ENCODE results near the gene ATP6V1G2.

Gene ATP6V1G2

DNA sequence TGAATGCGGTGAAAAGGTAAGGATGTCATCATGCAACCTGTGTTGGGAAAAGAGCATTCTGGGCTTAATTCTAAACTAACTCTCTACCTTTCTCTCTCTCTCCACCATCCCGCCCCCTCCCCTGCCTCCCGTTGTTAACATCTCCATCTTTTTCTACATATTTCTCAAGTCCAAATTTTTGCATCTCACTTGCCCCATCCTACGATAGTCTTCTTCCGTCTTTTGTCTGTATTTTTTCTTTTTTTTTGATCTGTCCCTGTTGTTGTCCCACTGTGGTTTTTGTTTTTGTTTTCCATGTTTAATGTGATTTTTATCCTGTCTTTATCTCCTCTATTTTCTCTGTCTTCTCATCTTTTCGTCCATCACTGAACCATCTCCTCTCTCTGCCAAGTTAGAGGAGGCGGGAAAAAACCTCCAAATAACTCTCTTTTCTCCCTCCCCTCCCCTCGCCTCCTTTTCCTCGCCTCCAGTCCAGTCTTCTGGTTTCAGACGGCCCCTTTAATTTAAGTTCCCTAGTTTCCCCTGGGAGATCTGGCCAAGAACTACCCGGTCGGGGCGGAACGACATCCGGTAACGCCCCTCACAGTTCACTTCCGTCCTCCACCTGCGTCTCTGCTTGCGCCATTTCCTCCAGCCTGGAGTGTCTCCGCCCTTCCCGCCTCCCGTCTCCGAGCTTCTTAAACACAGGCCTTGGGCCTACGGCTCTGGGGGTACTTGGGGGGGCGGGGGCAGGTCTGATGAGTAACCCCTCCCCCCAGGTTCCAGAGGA is 734 bp upstream of the ATP6V1G2 start, which contains the start of gene NFKBIL1:
Gene NFKBIL1, plus strand, starts transcription at position 651 of the 769 bp plus-strand sequence. Its CDS starts 87 bp downstream, at position 738.
- DNase-seq, result peak; percentile 73

DNA sequence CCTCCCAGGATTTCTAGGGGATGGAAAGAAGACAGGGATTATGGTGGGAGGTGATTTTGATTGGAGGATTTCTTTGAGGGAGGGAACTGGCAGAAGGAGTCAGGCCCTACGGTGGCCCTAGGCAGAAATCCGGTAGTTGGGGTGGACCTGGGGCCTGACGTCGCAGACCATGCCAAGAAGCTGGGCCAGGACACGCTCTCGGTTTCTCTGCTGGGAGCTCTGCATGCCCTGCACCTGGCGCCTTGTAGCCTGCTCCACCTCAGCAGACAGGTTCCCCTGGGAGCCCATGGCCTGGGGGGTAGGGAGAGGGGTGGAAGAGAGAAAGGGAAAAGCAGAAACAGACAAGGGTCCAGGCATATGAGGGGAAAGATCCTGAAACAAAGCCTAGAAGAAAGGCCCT is 1.1 kb downstream of the ATP6V1G2 start:
- DNase-seq, result no peak

DNA sequence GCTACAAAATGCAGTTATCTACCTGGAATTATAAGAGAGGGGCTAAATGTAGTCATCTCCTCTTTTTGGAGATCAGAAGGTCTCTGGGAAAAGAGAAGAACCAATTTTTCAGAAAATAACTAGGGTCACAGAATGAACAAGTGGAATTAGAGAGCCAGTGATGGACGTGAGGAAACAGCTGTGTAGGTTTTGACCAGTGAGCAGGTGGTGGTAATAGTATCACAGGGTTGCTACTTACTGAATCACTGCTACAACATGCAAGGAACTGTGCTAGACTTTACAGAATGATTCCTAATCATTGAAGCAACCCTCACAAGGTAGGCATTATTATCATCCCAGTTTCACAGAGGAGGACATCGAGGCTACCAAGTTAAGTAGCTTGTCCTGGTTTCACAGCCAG is 1.7 kb downstream of the ATP6V1G2 start:
- no peak for DNase-seq

DNA sequence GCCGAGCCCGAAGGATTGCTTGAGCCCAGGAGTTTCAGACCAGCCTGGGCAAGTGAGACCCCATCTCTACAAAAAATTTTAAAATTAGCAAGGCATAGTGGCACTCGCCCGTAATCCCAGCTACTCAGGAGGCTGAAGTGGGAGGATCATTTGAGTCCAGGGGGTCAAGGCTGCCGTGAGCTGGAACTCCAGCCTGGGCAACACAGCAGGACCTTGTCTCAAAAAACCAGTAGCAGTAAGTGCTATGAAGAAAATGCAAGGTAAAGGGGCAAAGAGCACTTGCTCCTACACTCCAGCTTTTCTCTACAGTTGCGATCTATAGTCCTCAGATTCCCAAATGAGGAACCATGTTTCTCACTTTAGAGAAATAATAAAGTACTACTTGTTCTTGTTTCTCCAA is 2.8 kb downstream of the ATP6V1G2 start:
- no peak for DNase-seq

DNA sequence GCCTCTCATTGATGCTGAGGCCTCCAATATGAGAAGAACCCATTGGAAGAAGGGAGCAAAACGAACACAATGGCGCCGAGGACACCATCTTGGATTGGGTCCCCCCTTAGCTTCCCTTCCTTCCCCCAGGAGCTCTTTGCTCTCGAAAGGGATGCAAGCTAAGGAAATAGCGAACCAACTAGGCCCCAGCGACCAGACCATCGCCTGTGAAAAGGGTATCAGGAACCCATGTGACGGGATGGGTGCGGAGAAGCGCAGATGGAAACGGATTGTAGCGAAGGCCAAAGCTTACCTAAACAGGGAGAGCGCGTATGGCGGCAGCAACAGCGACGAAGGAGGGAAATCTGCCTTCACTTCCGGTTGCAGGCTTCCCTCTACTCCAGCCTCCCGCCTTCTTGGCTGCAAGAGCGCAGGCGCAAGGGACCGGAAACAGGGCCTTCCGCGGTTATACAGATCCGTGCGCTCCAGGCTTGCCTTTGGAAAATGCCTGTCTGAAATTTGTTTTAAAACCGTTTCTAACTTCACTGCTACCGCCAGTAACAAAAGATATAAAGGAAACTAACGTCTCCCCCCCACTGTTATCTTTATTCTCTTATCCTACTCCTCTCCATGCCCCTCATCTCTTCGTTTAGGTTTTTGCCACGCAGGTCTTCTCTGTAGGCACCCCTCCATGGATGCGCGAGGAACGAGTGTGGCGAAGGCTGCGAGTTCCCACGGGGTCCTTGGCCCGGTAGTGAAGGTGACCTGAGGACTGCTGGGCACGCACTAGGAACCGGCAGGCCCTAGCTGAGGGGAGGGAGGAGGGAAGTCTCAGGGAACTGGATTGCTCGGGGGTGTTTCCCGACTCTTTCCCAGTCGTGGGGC is 4.5 kb downstream of the ATP6V1G2 start, which contains the start of gene DDX39B:
Gene DDX39B, minus strand, starts transcription at position 346 of the 864 bp plus-strand sequence. CDS start 1,471 bp downstream, outside the sequence.
- DNase-seq, result peak; percentile 75

DNA sequence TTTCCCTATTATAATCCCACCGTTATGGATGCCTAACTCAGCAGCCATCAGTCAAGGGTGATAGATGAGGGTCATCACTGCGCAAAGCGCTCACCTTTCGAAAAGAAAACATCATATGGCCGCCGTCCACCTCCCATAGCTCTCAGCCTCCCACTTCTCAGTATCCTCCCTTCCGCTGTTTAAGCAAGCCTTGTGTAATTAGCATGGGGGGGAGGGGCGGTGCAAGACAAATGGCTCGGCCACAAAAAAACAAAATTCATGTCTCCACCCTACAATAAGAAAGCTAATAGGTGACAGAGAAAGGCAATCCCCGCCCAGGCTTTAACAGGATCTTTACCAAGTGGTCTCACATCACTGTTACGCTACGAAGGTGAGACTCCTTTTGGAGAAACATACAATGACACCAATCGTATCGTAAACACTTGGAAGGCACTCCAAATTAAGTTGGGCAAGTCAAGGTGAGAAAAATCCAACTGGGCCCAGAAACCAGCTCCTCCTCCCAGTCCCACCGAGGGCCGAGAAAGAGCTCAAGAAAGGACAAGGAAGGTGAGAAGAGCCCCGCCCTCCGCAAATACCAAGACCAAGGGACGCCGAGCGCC is 5.2 kb downstream of the ATP6V1G2 start:
- DNase-seq, result no peak

DNA sequence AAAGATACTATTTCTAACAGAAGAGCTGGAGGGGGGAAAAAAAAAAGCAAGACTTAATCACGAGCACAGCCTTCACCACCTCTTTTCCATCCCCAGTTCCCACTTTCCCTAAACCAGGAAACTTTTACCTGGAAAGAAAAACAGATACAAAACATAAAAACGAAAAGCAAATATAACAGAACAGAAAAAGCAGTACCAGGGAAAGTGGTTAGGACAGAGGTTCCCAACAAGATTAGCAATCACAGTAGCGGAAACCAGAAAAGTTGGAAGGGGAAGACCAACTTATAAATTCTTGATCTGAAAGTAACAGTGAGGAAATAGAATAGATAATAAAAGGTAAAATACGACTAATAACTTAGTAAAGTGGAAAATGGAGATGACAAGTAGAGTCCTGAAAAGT is 5.8 kb downstream of the ATP6V1G2 start:
- DNase-seq, result no peak

DNA sequence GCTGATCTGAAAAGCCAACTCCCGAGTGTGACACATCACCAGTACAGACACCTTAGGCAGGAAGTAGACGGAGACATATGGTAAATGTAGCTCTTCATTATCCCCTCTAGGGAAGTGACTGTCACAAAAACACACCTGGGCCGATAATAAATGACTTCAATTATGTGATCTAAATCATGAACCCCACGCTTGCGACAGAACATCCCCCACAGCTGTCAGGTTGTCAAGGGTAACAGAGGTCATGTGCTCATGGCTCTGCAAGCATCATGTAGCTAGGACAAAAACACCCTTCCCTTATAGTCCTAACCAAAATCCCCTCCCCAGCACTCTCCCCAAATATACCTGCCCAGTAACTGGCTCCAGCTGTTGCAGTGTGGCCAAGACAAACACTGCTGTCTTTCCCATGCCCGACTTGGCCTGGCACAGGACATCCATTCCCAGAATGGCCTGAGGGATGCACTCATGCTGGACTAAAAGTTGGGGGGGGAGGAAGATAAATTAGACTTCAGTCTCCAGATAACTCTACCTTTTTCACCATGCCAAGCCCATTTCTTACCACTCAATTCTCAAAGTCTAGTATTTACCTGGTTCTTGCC is 7.5 kb downstream of the ATP6V1G2 start:
- no peak for DNase-seq

DNA sequence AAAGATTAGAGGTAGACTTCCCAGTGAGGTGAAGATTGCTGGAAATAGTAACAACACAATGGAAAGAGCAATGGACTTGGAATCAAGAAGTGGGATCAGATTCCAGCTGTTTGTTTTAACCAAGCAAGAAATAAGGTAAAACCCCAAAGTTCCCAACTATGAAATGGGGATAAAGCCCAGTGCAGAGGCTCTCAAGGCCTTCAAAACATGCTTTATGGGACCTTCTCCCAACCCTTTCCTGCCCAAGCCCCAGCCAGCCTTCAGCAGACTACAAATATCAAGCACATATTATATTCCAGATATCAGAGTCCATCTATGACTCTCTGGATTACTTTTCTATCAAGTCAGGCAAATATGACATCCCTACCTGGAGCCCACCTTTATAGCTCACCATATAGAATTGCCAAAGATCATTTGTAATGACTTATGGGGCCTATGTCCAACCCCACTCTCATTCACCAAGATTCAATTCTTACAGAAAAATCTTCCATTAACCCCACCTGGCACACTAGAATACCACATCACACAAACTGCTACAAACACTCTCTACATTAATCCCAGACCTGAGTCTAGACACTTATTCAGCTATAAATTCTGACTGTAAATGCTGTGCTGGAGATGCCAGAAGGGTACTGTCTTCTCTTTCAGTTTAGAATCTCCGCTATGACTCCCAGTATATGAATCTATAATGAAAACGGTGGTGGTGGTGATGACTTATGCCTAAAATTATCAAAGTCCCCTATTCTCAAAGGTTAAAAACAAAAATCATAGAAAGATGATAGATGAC is 10.7 kb downstream of the ATP6V1G2 start:
- DNase-seq, result no peak

DNA sequence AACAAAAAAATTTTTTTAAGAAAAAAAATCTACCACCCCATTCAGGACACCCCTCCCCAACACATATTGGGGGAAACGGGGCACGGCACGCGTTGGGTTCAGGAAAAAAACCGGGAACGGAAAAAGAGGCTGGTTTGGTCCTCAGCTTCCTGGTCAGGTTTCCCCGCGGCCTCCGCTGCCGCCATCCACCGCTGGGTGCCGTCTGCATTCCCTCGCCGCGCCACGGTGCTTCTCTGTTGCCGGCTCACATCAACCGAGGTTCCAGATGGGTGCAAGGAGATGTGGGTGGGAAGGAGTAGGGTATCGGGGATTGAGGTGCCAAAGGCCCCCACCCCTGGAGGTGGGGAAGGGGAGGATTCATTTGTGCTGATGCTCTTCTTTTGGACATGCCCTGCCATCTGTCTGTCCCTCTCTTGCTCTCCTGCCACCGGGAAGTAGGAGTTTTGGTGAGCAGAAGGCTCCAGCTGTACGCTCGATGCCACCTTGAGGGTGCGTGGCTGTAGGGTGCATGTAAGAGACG is 11.8 kb downstream of the ATP6V1G2 start:
- DNase-seq, result no peak

DNA sequence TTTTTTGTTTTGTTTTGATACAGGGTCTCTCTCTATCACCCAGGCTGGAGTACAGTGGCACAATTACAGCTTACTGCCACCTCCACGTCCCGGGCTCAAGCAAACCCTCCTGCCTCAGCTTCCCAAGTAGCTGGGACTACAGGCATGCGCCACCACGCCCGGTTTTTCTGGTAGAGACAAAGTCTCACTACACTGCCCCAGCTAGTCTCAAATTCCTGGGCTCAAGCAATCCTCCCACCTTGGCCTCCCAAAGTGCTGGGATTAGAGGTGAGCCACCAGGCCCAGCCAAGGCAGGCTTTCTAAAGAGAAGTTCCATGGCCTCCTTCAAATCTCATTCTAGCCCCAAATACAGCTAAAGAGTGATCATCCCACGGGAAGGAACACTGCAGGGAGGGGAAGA is 12.4 kb downstream of the ATP6V1G2 start:
- no peak for DNase-seq

DNA sequence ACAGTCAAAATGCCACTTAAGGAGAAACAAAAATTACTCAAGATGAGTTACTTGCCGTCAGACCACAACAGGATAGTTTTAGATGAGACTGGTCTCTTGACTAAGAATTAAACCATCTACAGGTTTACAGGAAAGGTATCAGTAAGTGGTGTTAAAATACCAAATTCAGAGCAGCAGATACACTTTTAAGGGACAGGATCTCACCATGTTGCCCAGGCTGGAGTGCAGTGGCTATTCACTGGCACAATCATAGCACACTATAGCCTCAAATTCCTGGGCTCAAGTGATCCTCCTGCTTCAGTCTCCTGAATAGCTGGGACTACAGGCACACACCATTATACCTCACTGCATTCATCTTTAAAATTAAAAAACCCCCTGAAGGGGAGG is 13.0 kb downstream of the ATP6V1G2 start:
- no peak for DNase-seq

DNA sequence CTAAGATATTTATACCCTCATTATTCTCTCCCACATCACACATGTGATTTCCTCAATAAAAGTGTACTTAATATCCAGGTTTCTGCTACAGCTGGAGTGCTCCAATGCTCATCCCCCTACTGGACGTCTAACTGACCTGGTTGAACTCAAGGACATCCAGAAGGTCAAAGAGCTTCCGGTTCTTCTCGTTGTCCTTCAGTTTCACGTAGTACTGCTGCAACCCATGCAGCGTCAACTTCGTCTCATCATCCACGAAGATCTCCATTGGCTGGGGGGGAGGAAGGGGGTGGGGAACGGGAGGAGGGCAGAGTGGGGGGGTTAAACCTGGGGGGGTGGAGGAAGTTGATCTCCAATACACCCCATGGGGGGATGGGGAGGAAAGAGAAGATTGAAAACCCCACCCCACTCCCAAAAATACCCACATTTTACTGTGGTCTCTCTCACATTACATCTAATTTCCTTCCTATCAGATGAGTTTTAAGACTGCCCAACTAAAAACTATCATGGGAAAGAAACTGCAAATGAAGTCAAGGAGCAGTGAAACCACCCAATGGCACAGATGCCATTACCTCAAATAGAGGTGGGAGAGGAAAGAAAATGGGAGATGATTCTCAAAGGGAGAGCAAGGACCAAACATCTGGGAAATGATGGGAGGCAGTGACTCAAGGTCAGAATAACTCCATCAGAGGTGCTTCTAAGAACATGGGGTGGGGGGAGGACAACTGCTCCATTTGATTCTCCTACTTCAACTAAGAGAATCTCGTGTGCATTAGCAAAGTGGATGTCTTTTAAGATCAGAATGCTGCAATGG is 13.6 kb downstream of the ATP6V1G2 start:
- no peak for DNase-seq

DNA sequence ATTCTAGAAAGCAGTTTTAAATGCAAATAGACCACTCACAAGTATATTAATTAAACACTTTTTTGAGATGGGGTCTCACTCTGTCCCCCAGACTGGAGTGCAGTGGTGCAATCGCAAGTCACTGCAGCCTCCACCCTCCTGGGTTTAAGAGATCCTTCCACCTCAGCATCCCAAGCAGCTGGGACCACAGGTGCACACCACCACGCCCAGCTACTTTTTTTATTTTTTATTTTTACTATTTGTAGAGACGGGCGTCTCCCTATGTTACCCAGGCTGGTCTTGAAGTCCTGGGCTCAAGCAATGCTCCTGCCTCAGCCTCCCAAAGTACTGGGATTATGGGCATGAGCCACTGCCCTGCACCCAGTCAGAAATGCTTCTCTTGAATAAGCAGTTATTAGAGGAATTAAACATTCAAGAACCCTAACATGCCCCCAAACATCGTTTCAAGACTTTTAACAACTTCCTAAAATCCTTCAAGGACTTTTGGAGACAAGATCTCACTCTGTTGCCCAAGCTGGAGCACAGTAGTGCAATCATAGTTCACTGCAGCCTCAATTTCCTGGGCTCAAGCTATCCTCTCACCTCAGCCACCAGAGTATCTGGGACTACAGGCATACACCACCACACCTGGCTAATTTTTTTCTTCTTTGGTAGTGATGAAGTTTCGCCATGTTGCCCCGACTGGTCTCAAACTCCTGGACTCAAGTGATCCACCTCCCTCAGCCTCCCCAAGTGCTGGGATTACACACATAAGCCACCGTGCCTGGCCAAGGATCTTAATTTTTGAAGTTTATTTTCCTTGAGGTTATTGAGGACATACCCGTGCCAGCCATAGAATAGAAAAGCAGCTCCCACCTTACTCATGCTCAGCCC is 14.4 kb downstream of the ATP6V1G2 start:
- DNase-seq, result no peak

DNA sequence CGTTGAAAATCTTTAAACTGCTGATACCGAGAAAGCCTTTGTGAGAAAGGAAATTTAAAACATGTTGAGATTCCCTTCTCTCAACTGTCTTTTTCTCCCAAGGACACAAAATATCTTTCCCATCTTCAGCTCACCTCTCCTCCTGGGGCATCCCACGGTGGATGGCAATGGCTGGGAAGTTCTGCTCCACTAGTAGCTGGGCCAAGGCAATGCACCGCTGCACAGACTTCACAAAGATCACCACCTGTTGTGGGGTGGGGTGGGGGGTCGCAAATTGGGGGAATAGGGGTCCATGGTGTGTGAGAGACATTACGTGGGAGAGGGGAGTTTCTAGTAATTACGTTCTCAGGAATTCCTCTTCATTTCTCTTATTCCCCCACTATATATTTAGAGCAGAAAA is 15.2 kb downstream of the ATP6V1G2 start:
- no peak for DNase-seq

DNA sequence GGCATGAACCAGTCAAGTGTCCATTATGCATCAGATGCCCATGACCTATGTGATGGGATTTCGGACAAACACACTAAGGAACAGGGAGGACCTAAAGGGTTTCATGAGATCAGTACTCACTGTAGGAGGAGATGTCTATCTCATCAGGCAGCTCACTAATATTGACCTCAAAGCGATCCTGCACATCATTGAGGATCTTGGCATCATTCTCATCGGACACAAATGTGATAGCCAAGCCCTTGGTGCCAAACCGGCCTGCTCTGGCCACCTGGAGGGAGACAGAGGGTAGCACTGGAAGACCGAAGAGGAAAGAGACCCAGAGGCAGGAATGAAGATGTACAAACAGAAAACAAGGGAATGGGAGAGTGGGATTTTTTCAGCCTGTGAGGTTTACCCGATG is 15.7 kb downstream of the ATP6V1G2 start:
- no peak for DNase-seq

DNA sequence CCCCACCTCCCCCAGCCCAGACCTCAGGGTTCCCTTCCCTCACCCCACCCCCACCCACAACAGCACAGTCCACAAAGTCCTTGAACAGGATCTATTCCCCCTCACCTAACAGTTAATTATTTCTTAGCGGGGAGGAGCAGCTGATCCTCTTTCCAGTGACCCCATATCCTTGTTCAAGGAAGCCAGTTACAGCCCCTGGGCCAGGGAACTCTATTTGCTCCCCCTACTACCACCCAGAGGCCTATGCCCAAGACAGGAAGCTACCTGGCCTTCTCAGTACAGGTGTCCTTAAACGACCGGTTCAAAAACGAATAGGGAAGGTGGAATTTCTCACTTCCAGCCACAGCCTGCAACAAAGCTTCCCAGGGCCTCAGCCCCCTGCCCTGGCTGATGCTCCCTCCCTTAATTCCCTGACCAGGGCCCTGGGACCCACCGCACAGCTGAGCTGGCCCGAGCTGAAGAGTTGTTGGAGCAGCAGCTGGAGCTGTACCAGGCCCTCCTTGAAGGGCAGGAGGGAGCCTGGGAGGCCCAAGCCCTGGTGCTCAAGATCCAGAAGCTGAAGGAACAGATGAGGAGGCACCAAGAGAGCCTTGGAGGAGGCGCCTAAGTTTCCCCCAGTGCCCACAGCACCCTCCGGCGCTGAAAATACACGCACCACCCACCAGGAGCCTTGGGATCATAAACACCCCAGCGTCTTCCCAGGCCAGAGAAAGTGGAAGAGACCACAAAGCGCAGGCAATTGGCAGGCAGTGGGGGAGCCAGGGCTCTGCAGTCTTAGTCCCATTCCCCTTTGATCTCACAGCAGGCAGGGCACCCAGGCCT is 16.9 kb downstream of the ATP6V1G2 start:
- DNase-seq, result no peak

DNA sequence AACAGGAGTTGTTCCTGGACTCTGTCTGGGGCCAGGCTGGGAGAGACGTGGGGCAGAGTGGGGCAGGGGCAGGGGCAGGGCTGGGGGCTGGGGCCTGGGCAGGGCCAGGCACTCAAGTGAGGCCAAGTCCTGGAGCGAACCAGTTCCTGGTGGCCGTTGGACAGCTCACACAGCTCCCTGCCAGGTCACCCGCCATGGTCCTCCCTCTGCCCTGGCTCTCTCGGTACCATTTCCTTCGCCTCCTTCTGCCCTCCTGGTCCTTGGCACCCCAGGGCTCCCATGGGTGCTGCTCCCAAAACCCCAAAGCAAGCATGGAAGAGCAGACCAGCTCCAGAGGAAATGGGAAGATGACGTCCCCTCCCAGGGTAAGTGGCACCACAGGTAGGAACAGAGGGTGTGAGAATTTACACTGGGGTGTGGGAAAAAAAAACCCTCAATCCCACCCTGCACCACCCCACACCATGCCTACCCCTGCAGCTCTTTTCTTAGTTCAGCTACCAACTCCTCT is 17.5 kb downstream of the ATP6V1G2 start, which contains the start of gene MCCD1:
Gene MCCD1, plus strand, starts transcription at position 142 of the 508 bp plus-strand sequence. Its CDS starts 53 bp downstream, at position 195.
- no peak for DNase-seq

DNA sequence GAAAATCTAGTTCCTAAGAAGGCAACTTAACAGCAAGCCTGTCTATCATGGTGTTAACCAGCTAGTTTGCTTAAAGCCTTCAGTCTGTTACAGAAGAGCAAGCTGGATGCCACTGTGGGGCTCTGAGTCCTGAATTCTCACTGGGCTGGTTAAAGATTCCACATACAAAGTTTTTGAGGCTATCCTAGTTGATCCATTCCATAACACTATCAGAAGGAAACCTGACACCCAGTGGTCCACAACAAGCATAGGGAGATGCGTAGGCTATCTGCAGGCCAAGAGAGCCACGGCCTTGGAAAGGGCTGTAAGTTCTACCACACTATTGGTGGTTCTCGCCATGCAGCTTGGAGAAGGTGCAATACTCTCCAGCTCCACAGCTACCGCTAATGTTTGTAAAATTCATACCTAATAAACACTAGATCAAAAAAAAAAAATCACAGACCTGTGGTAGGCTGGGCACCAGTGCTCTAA is 18.1 kb downstream of the ATP6V1G2 start:
- DNase-seq, result no peak
